K562 (cell line): ENCODE results near the gene UMODL1. TPM values are rescaled to one million over a fixed set of nuclear protein-coding genes. Genes with fewer than 3 reads are reported as not detected.
A peak's percentile ranks its signal among the peaks of the same experiment; 100 is the strongest.

Source experiments
- ATAC-seq: fragments of 200-7000 bp; cut with Tn5 transposase; 3 replicates; pipeline ENCODE4 v1.9.1; 2020; ENCODE audit warnings: moderate library complexity
- BruUV-seq: library from RNA; stranded (reverse); fragments of 400-500 nt; replicated peaks from 2 replicates; lab custom pipeline; 2021; lab: Mats Ljungman, UMichigan
- CTCF ChIA-PET: fragments of 300-600 bp; formaldehyde crosslinking; extraction: SDS; loops from one replicate; lab custom pipeline; 2021; ENCODE audit warnings: low intra/inter-chr PET ratio; lab: Yijun Ruan, JAX
- POLR2A ChIA-PET: fragments of 300-600, 350-650 bp; sonication (Branson Sonifier 250); formaldehyde crosslinking; extraction: SDS; loops from one replicate; lab custom pipeline; 2021; ENCODE audit warnings: antibody characterized with exemption, inconsistent platforms; lab: Yijun Ruan, JAX
- DNase-seq, 4 experiments: peaks; one replicate each; pipeline versions ENCODE4 v3.0.0 to v3.0.0-alpha.2; 2011 to 2018; ENCODE audit warnings: low spot score in 3 of 4, mixed read lengths in 3 of 4; ENCODE audit errors: extremely low read depth in 1 of 4
- FAIRE-seq: peaks from 2 replicates; lab custom pipeline; 2011; peaks lifted over from hg19 to GRCh38; lab: Jason Lieb, UNC
- H2AFZ ChIP-seq: 2 replicates; pipeline ENCODE4 v1.6.0; 2011; ENCODE audit warnings: low read depth, low read length, control low read depth, inconsistent platforms
- H3K27ac ChIP-seq: fragments of 200-600 bp; 3 replicates; pipeline ENCODE4 v1.8.0; 2011; ENCODE audit warnings: low read depth, mild to moderate bottlenecking, control low read depth, inconsistent platforms, low read length, moderate library complexity, mixed read lengths; ENCODE audit errors: extremely low read depth
- H3K27me3 ChIP-seq, 2 experiments: fragments of 300-600 bp in 1 of 2; 2 replicates in 1 of 2; 3 replicates in 1 of 2; pipeline versions ENCODE4 v1.6.0 to v1.8.0; 2011; ENCODE audit warnings: inconsistent platforms in 2 of 2, low read length in 2 of 2, mild to moderate bottlenecking in 1 of 2, mixed read lengths in 1 of 2, moderate library complexity in 1 of 2; ENCODE audit not compliant: control insufficient read depth in 2 of 2, insufficient read depth in 2 of 2
- H3K36me3 ChIP-seq: fragments of 300-600 bp; 3 replicates; pipeline ENCODE4 v1.8.0; 2011; ENCODE audit warnings: mild to moderate bottlenecking, low read length, inconsistent platforms; ENCODE audit not compliant: control insufficient read depth, insufficient read depth
- H3K4me1 ChIP-seq, 2 experiments: fragments of 200-600 bp in 1 of 2; replicated peaks in 1 of 2; 2 replicates in 1 of 2; 3 replicates in 1 of 2; pipeline versions ENCODE4 v1.5.1 to v1.8.0; 2011; ENCODE audit warnings: inconsistent platforms in 2 of 2, low read length in 2 of 2, mild to moderate bottlenecking in 1 of 2, mixed read lengths in 1 of 2, moderate library complexity in 1 of 2; ENCODE audit not compliant: control insufficient read depth in 2 of 2, insufficient read depth in 2 of 2
- H3K4me2 ChIP-seq: 2 replicates; pipeline ENCODE4 v1.6.1; 2011; ENCODE audit warnings: low read length, control low read depth, inconsistent platforms, mixed read lengths; ENCODE audit not compliant: insufficient read depth
- H3K4me3 ChIP-seq: fragments of 200-600 bp; sonication (generic), shearing (Covaris generic); 2 replicates; pipeline ENCODE4 v1.5.1; 2016; ENCODE audit warnings: control low read depth, inconsistent platforms
- H3K79me2 ChIP-seq: fragments of 200-600 bp; 3 replicates; pipeline ENCODE4 v1.8.0; 2011; ENCODE audit warnings: low read length, inconsistent platforms; ENCODE audit not compliant: control insufficient read depth, insufficient read depth
- H3K9ac ChIP-seq, 2 experiments: 2 replicates each; pipeline versions ENCODE4 v1.6.0 to v1.6.1; 2011; ENCODE audit warnings: low read depth in 2 of 2, low read length in 2 of 2, control low read depth in 1 of 2, inconsistent platforms in 1 of 2, mild to moderate bottlenecking in 1 of 2, mixed read lengths in 1 of 2; ENCODE audit not compliant: insufficient read depth in 1 of 2
- H3K9me1 ChIP-seq: one replicate; pipeline ENCODE4 v1.6.0; 2011; ENCODE audit warnings: inconsistent platforms, mild to moderate bottlenecking, low read length, moderate library complexity; ENCODE audit not compliant: control insufficient read depth, insufficient read depth
- H3K9me3 ChIP-seq: replicated peaks from 2 replicates; pipeline ENCODE4 v1.5.1; 2011; ENCODE audit warnings: low read depth, low read length, inconsistent platforms; ENCODE audit not compliant: control insufficient read depth, insufficient read depth
- H4K20me1 ChIP-seq: replicated peaks from 2 replicates; pipeline ENCODE4 v1.6.1; 2011; ENCODE audit warnings: low read length, inconsistent platforms, mixed read lengths; ENCODE audit not compliant: control insufficient read depth, insufficient read depth
- EP300 ChIP-seq: IDR thresholded peaks from 2 replicates; pipeline ENCODE4 v1.6.1; 2012; ENCODE audit warnings: low read length, improper control_type of control experiment
- FOXK1 ChIP-seq: sonication (generic); formaldehyde crosslinking; IDR thresholded peaks from 2 replicates; pipeline ENCODE4 v1.8.0; 2022; ENCODE audit warnings: missing genetic modification reagents, mild to moderate bottlenecking, borderline replicate concordance
- LARP7 ChIP-seq: fragments of 450-650 bp; IDR thresholded peaks from 2 replicates; pipeline ENCODE4 v1.6.1; 2016
- MYC ChIP-seq, 2 experiments: fragments of 250-450 bp in 1 of 2; sonication (Bioruptor Pico) in 1 of 2; IDR thresholded peaks; 2 replicates each; pipeline versions ENCODE4 v1.5.1 to v1.6.1; 2012 to 2021; ENCODE audit warnings: low read depth in 2 of 2, borderline replicate concordance in 1 of 2, improper control_type of control experiment in 1 of 2, low read length in 1 of 2, mild to moderate bottlenecking in 1 of 2, moderate library complexity in 1 of 2
- NFIX ChIP-seq: fragments of 250-450 bp; sonication (Bioruptor Pico); IDR thresholded peaks from 2 replicates; pipeline ENCODE4 v1.4.0; 2020; ENCODE audit warnings: low read depth, mild to moderate bottlenecking, moderate library complexity
- NR2C2 ChIP-seq, 2 experiments: fragments of 200-800 bp in 1 of 2; sonication (Bioruptor generic) in 1 of 2; sonication (generic) in 1 of 2; formaldehyde crosslinking in 1 of 2; IDR thresholded peaks; 2 replicates each; pipeline versions ENCODE4 v1.6.1 to v1.8.0; 2016 to 2022; ENCODE audit warnings: mild to moderate bottlenecking in 1 of 2, missing compliant biosample characterization in 1 of 2, missing genetic modification characterization in 1 of 2, missing genetic modification reagents in 1 of 2
- SMAD4 ChIP-seq: fragments of 250-450 bp; sonication (Bioruptor Pico); conservative IDR thresholded peaks from 2 replicates; pipeline ENCODE4 v1.8.0; 2021; ENCODE audit warnings: inconsistent platforms, mild to moderate bottlenecking, moderate library complexity
- SNRNP70 ChIP-seq: fragments of 200-400 bp; formaldehyde crosslinking; optimal IDR thresholded peaks from 2 replicates; pipeline ENCODE3; 2017; ENCODE audit warnings: low read depth, low read length
- WHSC1 ChIP-seq: IDR thresholded peaks from one replicate; pipeline ENCODE4 v1.6.1; 2012; ENCODE audit warnings: low read length, control low read depth, inconsistent platforms
- ZNF354B ChIP-seq: fragments of 250-450 bp; sonication (Bioruptor Pico); IDR thresholded peaks from 2 replicates; pipeline ENCODE4 v1.4.0; 2020
- ZSCAN29 ChIP-seq: fragments of 450-650 bp; IDR thresholded peaks from 2 replicates; pipeline ENCODE4 v1.6.1; 2017
- WGBS: fragments of 100-300 bp; shearing (Covaris generic); methylation state at CpG from one replicate; pipeline ENCODE4 v1.1.6; 2016; ENCODE audit warnings: low coverage, mixed read lengths; ENCODE audit not compliant: insufficient coverage; ENCODE audit errors: missing lambda C conversion rate; 5-methylcytosine and 5-hydroxymethylcytosine counted together
- in situ Hi-C: fragments of 300-500 bp; cut with MboI; formaldehyde crosslinking; loops from 4 replicates; pipeline ENCODE4 v1.15.0; 2018; ENCODE audit warnings: inconsistent platforms, mixed read lengths
- intact Hi-C: fragments of 100-400 bp; cut with micrococcal nuclease; formaldehyde crosslinking; loops from 2 replicates; pipeline ENCODE4 v1.14.2; 2022
- polyA plus RNA-seq, 8 experiments: library from polyadenylated mRNA; depleted of rRNA in 4 of 8; stranded (reverse) in 5 of 8; unstranded in 3 of 8; fragments of >200 nt; fragmentation: Nextera tagmentation in 2 of 8; fragmentation: Illumina TruSeq in 1 of 8; extraction: Ambion mirVana in 2 of 8; extraction: Trizol in 1 of 8; gene quantifications; 2 replicates each; pipeline versions ENCODE4 v1.2.1 to v1.2.3, GENCODE V29; 2011 to 2014; ENCODE audit warnings: inconsistent platforms in 1 of 8, missing spikeins in 1 of 8
- total RNA-seq, 7 experiments: library from RNA; depleted of rRNA in 6 of 7; stranded (reverse); fragments of >200 nt in 6 of 7; fragmentation: Illumina TruSeq in 2 of 7; extraction: Trizol in 2 of 7; gene quantifications; 2 replicates each; pipeline versions ENCODE4 v1.2.1 to v1.2.3, GENCODE V29; 2011 to 2021; ENCODE audit warnings: low replicate concordance in 1 of 7
- TF ChIP-seq, protein P1 (sequence below): fragments of 450-650 bp; IDR thresholded peaks from 2 replicates; pipeline ENCODE4 v1.6.1; 2016; ENCODE audit warnings: mild to moderate bottlenecking, moderate library complexity

The UMODL1 gene
- total and polyA plus RNA-seq, 9 of the 15 experiments (the other 6 are each of a cell fraction or from before 2014, with no cell fraction given) = not detected

DNA sequence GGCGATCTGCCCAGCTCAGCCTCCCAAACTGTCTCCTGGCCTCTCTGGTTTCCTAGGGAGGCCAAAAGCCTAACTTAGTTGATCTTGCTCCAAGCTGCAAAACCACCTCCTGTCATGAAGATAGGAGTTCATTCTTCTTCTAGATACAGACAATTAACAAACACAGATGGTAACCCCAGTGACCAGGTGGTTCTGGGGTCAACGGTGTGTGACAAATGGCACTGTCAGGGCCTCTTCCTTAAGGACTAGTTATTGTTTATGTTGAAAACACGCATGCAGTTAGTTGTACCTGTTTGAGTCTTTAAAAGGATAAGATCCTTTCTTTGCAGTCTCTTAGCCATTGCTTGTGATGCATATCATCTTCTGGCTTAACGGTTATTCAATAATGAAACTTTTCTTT is 4.6 kb upstream of the UMODL1 start:
- peak; percentile 6 for FAIRE-seq
- no peaks in the 10 kb centered on the region for H3K9me1 ChIP-seq
- POLR2A ChIA-PET = no interaction called here
- H3K9ac ChIP-seq = no peak overlapping the region
- peaks cover 0 to 7% of the 10 kb centered on the region in 2 experiments; a peak in 1 of 5 replicates for H3K4me1 ChIP-seq
- H3K4me3 ChIP-seq = no peak overlapping the region
- no TSS peak for BruUV-seq
- H3K27me3 ChIP-seq = peaks cover 74 to 80% of the 10 kb centered on the region in 2 experiments
- no peaks in the 10 kb centered on the region for H3K79me2 ChIP-seq
- DNase-seq = no peak
- no peak overlapping the region for H3K4me2 ChIP-seq
- no peak for ATAC-seq
- CTCF ChIA-PET = no interaction called here
- H3K36me3 ChIP-seq = no peaks in the 10 kb centered on the region
- H2AFZ ChIP-seq = no peak overlapping the region
- WGBS = 3% methylated on average over 4 of the region's 4 CpGs
- H4K20me1 ChIP-seq = peaks cover 12% of the 10 kb centered on the region; the same call in 1 of the 2 replicates
- H3K9me3 ChIP-seq = no peaks in the 10 kb centered on the region
- no peak overlapping the region for H3K27ac ChIP-seq
- intact Hi-C loops = no loop called here
- in situ Hi-C loops = no loop called here
- TF ChIP-seq LARP7 = no peak
- TF ChIP-seq SNRNP70 = no peak
- no peak for TF ChIP-seq ZNF354B (CRISPR knock-in tag)
- TF ChIP-seq, protein P1, sequence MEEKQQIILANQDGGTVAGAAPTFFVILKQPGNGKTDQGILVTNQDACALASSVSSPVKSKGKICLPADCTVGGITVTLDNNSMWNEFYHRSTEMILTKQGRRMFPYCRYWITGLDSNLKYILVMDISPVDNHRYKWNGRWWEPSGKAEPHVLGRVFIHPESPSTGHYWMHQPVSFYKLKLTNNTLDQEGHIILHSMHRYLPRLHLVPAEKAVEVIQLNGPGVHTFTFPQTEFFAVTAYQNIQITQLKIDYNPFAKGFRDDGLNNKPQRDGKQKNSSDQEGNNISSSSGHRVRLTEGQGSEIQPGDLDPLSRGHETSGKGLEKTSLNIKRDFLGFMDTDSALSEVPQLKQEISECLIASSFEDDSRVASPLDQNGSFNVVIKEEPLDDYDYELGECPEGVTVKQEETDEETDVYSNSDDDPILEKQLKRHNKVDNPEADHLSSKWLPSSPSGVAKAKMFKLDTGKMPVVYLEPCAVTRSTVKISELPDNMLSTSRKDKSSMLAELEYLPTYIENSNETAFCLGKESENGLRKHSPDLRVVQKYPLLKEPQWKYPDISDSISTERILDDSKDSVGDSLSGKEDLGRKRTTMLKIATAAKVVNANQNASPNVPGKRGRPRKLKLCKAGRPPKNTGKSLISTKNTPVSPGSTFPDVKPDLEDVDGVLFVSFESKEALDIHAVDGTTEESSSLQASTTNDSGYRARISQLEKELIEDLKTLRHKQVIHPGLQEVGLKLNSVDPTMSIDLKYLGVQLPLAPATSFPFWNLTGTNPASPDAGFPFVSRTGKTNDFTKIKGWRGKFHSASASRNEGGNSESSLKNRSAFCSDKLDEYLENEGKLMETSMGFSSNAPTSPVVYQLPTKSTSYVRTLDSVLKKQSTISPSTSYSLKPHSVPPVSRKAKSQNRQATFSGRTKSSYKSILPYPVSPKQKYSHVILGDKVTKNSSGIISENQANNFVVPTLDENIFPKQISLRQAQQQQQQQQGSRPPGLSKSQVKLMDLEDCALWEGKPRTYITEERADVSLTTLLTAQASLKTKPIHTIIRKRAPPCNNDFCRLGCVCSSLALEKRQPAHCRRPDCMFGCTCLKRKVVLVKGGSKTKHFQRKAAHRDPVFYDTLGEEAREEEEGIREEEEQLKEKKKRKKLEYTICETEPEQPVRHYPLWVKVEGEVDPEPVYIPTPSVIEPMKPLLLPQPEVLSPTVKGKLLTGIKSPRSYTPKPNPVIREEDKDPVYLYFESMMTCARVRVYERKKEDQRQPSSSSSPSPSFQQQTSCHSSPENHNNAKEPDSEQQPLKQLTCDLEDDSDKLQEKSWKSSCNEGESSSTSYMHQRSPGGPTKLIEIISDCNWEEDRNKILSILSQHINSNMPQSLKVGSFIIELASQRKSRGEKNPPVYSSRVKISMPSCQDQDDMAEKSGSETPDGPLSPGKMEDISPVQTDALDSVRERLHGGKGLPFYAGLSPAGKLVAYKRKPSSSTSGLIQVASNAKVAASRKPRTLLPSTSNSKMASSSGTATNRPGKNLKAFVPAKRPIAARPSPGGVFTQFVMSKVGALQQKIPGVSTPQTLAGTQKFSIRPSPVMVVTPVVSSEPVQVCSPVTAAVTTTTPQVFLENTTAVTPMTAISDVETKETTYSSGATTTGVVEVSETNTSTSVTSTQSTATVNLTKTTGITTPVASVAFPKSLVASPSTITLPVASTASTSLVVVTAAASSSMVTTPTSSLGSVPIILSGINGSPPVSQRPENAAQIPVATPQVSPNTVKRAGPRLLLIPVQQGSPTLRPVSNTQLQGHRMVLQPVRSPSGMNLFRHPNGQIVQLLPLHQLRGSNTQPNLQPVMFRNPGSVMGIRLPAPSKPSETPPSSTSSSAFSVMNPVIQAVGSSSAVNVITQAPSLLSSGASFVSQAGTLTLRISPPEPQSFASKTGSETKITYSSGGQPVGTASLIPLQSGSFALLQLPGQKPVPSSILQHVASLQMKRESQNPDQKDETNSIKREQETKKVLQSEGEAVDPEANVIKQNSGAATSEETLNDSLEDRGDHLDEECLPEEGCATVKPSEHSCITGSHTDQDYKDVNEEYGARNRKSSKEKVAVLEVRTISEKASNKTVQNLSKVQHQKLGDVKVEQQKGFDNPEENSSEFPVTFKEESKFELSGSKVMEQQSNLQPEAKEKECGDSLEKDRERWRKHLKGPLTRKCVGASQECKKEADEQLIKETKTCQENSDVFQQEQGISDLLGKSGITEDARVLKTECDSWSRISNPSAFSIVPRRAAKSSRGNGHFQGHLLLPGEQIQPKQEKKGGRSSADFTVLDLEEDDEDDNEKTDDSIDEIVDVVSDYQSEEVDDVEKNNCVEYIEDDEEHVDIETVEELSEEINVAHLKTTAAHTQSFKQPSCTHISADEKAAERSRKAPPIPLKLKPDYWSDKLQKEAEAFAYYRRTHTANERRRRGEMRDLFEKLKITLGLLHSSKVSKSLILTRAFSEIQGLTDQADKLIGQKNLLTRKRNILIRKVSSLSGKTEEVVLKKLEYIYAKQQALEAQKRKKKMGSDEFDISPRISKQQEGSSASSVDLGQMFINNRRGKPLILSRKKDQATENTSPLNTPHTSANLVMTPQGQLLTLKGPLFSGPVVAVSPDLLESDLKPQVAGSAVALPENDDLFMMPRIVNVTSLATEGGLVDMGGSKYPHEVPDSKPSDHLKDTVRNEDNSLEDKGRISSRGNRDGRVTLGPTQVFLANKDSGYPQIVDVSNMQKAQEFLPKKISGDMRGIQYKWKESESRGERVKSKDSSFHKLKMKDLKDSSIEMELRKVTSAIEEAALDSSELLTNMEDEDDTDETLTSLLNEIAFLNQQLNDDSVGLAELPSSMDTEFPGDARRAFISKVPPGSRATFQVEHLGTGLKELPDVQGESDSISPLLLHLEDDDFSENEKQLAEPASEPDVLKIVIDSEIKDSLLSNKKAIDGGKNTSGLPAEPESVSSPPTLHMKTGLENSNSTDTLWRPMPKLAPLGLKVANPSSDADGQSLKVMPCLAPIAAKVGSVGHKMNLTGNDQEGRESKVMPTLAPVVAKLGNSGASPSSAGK = no peak
- TF ChIP-seq NR2C2 (CRISPR knock-in tag; IDR thresholded peaks at IDR 0.05) = no peak
- no peak for TF ChIP-seq NR2C2 (tag; IDR thresholded peaks at IDR 0.05)
- TF ChIP-seq EP300 = no peak
- no peak for TF ChIP-seq NFIX (CRISPR knock-in tag)
- no peak for TF ChIP-seq SMAD4 (CRISPR knock-in tag)
- TF ChIP-seq FOXK1 (CRISPR knock-in tag) = no peak
- no peak for TF ChIP-seq MYC (IDR thresholded peaks at IDR 0.05; ENCODE audit: low read depth, low read length)
- TF ChIP-seq MYC (CRISPR knock-in tag; IDR thresholded peaks at IDR 0.05; ENCODE audit: borderline replicate concordance, low read depth) = no peak
- TF ChIP-seq ZSCAN29 = no peak
- no peak for TF ChIP-seq WHSC1
